HepG2 (cell line): ENCODE results near the gene EFS. TPM values are rescaled to one million over a fixed set of nuclear protein-coding genes. Genes with fewer than 3 reads are reported as not detected.

Source experiments
- ATM ChIP-seq: fragments of 450-650 bp; IDR thresholded peaks from 2 replicates; pipeline ENCODE4 v1.7.1; 2017; ENCODE audit warnings: mild to moderate bottlenecking, borderline replicate concordance
- CEBPG ChIP-seq: IDR thresholded peaks from 2 replicates; pipeline ENCODE4 v1.6.1; 2016
- GLMP ChIP-seq: sonication (generic); formaldehyde crosslinking; IDR thresholded peaks from 2 replicates; pipeline ENCODE4 v1.9.0; 2021; ENCODE audit warnings: missing genetic modification reagents, mild to moderate bottlenecking, borderline replicate concordance
- IRX3 ChIP-seq: sonication (generic); formaldehyde crosslinking; IDR thresholded peaks from 2 replicates; pipeline ENCODE4 v1.8.1; 2023; ENCODE audit warnings: mild to moderate bottlenecking, low read depth, missing genetic modification reagents, borderline replicate concordance
- MEIS1 ChIP-seq: sonication (generic); formaldehyde crosslinking; IDR thresholded peaks from 2 replicates; pipeline ENCODE4 v1.9.0; 2021; ENCODE audit warnings: mild to moderate bottlenecking, missing genetic modification reagents, moderate library complexity, borderline replicate concordance
- NFYC ChIP-seq: IDR thresholded peaks from 2 replicates; pipeline ENCODE4 v1.6.1; 2016; ENCODE audit warnings: missing genetic modification reagents, missing compliant biosample characterization
- ONECUT2 ChIP-seq: sonication (generic); formaldehyde crosslinking; IDR thresholded peaks from 2 replicates; pipeline ENCODE4 v1.4.0; 2020; ENCODE audit warnings: missing genetic modification reagents
- PHF21A ChIP-seq: sonication (generic); formaldehyde crosslinking; IDR thresholded peaks from 2 replicates; pipeline ENCODE4 v1.5.0; 2020; ENCODE audit warnings: mild to moderate bottlenecking, missing genetic modification reagents
- SP5 ChIP-seq: IDR thresholded peaks from 2 replicates; pipeline ENCODE4 v1.6.1; 2016; ENCODE audit warnings: low read depth, borderline replicate concordance
- TSC22D2 ChIP-seq: sonication (generic); formaldehyde crosslinking; IDR thresholded peaks from 2 replicates; pipeline ENCODE4 v1.5.1; 2020; ENCODE audit warnings: missing genetic modification reagents, mild to moderate bottlenecking, borderline replicate concordance
- ZBTB40 ChIP-seq, 2 experiments: fragments of 450-650 bp in 1 of 2; sonication (generic) in 1 of 2; formaldehyde crosslinking in 1 of 2; IDR thresholded peaks; 2 replicates each; pipeline versions ENCODE4 v1.6.1 to v1.8.0; 2016 to 2022; ENCODE audit warnings: antibody characterized with exemption in 1 of 2, mild to moderate bottlenecking in 1 of 2, missing genetic modification reagents in 1 of 2
- ZNF225 ChIP-seq: sonication (generic); formaldehyde crosslinking; IDR thresholded peaks from 2 replicates; pipeline ENCODE4 v1.4.0; 2020; ENCODE audit warnings: mild to moderate bottlenecking, missing genetic modification reagents
- ZNF232 ChIP-seq: sonication (generic); formaldehyde crosslinking; IDR thresholded peaks from 2 replicates; pipeline ENCODE4 v1.4.0; 2020; ENCODE audit warnings: missing genetic modification reagents, borderline replicate concordance
- ZNF276 ChIP-seq: sonication (generic); formaldehyde crosslinking; IDR thresholded peaks from 2 replicates; pipeline ENCODE4 v1.4.0; 2020; ENCODE audit warnings: mild to moderate bottlenecking, low read depth, missing genetic modification reagents
- ZNF460 ChIP-seq: sonication (generic); formaldehyde crosslinking; IDR thresholded peaks from 2 replicates; pipeline ENCODE4 v1.5.1; 2020; ENCODE audit warnings: missing genetic modification reagents, mild to moderate bottlenecking, borderline replicate concordance
- ZNF552 ChIP-seq: sonication (generic); formaldehyde crosslinking; IDR thresholded peaks from 2 replicates; pipeline ENCODE4 v1.9.0; 2022; ENCODE audit warnings: missing genetic modification reagents, mild to moderate bottlenecking, borderline replicate concordance
- ZNF83 ChIP-seq: sonication (generic); formaldehyde crosslinking; IDR thresholded peaks from 2 replicates; pipeline ENCODE4 v1.4.0; 2020; ENCODE audit warnings: missing genetic modification reagents, mild to moderate bottlenecking, borderline replicate concordance
- polyA plus RNA-seq, 8 experiments: library from polyadenylated mRNA; depleted of rRNA in 3 of 8; stranded (reverse) in 7 of 8; unstranded in 1 of 8; fragments of >200 nt; fragmentation: Illumina TruSeq in 4 of 8; extraction: Trizol in 4 of 8; gene quantifications; 2 replicates each; pipeline versions ENCODE4 v1.2.1 to v1.2.3, GENCODE V29; 2011 to 2016; ENCODE audit warnings: low read depth in 4 of 8, missing spikeins in 1 of 8, mixed read lengths in 1 of 8; ENCODE audit not compliant: insufficient read depth in 1 of 8
- total RNA-seq, 5 experiments: library from RNA; depleted of rRNA; stranded (reverse); fragments of >200 nt; fragmentation: Illumina TruSeq; extraction: Trizol; gene quantifications; 2 replicates each; pipeline ENCODE4 v1.2.3, GENCODE V29; 2016; ENCODE audit warnings: low read depth in 1 of 5

The EFS gene
- total and polyA plus RNA-seq, 2 of the 13 experiments (the other 11 are each of a cell fraction or from before 2014, with no cell fraction given), result not detected

GRCh38 chr14:23379366-23380196 lies 14.6 kb upstream of the EFS start (continued):
- TF ChIP-seq ZNF460 (CRISPR knock-in tag) (no peak), ZNF225 (CRISPR knock-in tag) (peak; percentile 95), ZNF232 (CRISPR knock-in tag) (peak; percentile 22; the same call in 1 of the 2 replicates), ZNF83 (no peak), ATM (no peak), NFYC (CRISPR knock-in tag) (peak; percentile 20; the same call in 1 of the 2 replicates), GLMP (CRISPR knock-in tag) (no peak), CEBPG (CRISPR knock-in tag) (no peak), IRX3 (CRISPR knock-in tag) (no peak), PHF21A (no peak), ONECUT2 (CRISPR knock-in tag) (no peak), ZBTB40 (IDR thresholded peaks at IDR 0.05) (no peak), ZBTB40 (CRISPR knock-in tag; IDR thresholded peaks at IDR 0.05) (0 out of 2 replicates have a peak, but pooled peaks have one; percentile 58), SP5 (CRISPR knock-in tag) (no peak), MEIS1 (0 out of 2 replicates have a peak, but pooled peaks have one; percentile 57), TSC22D2 (CRISPR knock-in tag) (peak; percentile 77; the same call in 1 of the 2 replicates), ZNF276 (CRISPR knock-in tag) (peak; percentile 78), ZNF552 (CRISPR knock-in tag) (no peak)
